Smooth muscle cell of bladder (primary cell): ENCODE data around the gene PHF14. TPM values are rescaled to one million over a fixed set of nuclear protein-coding genes. Genes with fewer than 3 reads are reported as not detected.

ENCODE experiments used
- total RNA-seq: library from RNA; depleted of rRNA; stranded (reverse); fragments of >200 nt; gene quantifications from 2 replicates; pipeline ENCODE4 v1.2.3, GENCODE V29; 2014

The PHF14 gene, protein sequence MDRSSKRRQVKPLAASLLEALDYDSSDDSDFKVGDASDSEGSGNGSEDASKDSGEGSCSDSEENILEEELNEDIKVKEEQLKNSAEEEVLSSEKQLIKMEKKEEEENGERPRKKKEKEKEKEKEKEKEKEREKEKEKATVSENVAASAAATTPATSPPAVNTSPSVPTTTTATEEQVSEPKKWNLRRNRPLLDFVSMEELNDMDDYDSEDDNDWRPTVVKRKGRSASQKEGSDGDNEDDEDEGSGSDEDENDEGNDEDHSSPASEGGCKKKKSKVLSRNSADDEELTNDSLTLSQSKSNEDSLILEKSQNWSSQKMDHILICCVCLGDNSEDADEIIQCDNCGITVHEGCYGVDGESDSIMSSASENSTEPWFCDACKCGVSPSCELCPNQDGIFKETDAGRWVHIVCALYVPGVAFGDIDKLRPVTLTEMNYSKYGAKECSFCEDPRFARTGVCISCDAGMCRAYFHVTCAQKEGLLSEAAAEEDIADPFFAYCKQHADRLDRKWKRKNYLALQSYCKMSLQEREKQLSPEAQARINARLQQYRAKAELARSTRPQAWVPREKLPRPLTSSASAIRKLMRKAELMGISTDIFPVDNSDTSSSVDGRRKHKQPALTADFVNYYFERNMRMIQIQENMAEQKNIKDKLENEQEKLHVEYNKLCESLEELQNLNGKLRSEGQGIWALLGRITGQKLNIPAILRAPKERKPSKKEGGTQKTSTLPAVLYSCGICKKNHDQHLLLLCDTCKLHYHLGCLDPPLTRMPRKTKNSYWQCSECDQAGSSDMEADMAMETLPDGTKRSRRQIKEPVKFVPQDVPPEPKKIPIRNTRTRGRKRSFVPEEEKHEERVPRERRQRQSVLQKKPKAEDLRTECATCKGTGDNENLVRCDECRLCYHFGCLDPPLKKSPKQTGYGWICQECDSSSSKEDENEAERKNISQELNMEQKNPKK
- 27.8 and 29.6 TPM in 2 replicates for total RNA-seq

DNA sequence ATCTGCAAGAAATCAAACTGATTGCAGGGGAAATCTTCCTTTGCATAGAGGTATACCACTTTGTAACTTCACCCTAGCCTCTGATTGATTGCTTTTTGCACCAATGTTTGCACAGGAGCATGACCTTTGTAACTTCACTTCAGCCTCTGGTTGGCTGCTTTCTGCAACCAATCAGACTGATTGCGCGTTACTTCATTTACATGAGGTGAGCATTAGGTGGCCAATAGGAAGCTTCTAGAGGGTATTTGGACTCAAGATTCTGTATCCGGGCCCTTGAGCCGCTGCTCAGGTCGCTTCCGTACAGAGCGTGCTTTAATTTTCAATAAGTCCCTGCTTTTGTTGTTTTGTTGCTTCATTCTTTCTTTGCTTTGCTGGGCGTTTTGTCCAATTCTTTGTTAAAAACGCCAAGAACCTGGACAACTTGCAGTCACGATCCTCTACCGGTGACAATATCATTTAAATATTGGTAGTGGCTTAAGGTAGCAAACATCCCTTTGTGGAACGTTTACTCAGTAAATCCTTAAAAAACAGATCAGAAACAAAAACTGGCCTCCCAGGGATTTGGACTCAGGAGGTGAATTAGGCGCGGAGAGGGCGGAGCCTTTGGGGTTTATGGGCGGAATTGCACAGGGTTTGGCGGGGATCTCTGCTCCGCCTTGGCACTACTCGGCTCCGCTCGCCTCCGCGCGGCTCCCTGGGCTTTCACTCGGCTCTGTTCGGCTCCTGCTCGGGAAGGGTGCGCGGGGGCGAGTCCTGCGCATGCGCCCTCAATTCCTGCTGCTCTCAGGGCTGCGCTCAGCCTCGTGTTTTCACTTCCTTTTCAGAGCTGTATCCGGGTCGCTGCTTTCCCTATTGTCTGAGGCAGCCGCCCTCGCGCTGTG lies at the start of gene PHF14:
Gene PHF14, plus strand, starts transcription at position 812 of the 881 bp plus-strand sequence. CDS start 452 bp downstream, outside the sequence.

